ENCODE results near the gene HBE1.
"Not testable (repeated sequence)": the region's sequence is repeated elsewhere in the genome, so short reads cannot be mapped to it uniquely, and the experiment has no call there.

The HBE1 gene

GRCh38 chr11:5265832-5266231 lies 3.9 kb downstream of the HBE1 start:
- POLR2A ChIA-PET, result no interaction called here
- H3K4me3 ChIP-seq (ENCODE audit: low read depth, low read length), result no peak overlapping the region
- no peak for DNase-seq (ENCODE audit: low read depth, low spot score)
- CTCF ChIA-PET, result no interaction called here
- no peak for TF ChIP-seq CTCF (IDR thresholded peaks at IDR 0.05; ENCODE audit: insufficient read depth, low read length, missing control alignments)

- ChIA-PET CTCF (no interaction called here), POLR2A (no interaction called here)
- H3K4me3 ChIP-seq (ENCODE audit: low read depth, low read length), result no peak overlapping the region
- DNase-seq (ENCODE audit: low read depth, low spot score), result no peak
- no peak for TF ChIP-seq CTCF (IDR thresholded peaks at IDR 0.05; ENCODE audit: insufficient read depth, low read length, missing control alignments)
Observed at GRCh38 chr11:5258543-5259262, 11.0 kb downstream of the HBE1 start.

- no peak for TF ChIP-seq CTCF (IDR thresholded peaks at IDR 0.05; ENCODE audit: insufficient read depth, low read length, missing control alignments)
- no peak overlapping the region for H3K4me3 ChIP-seq (ENCODE audit: low read depth, low read length)
- POLR2A ChIA-PET, result no interaction called here
- CTCF ChIA-PET, result no interaction called here
- no peak for DNase-seq (ENCODE audit: low read depth, low spot score)
Observed at GRCh38 chr11:5257296-5257695, 12.4 kb downstream of the HBE1 start.

- POLR2A ChIA-PET; DNase-seq (ENCODE audit: low read depth, low spot score); CTCF ChIA-PET; H3K4me3 ChIP-seq (ENCODE audit: low read depth, low read length): not testable (repeated sequence)
Observed at GRCh38 chr11:5254646-5255413, 14.9 kb downstream of the HBE1 start, which contains the start of gene HBG2. TSS of gene HBG2 (minus strand) at chr11:5254781. CDS start at chr11:5254728, 53 bp downstream.

GRCh38 chr11:5254023-5254422 lies 15.7 kb downstream of the HBE1 start:
- POLR2A ChIA-PET; DNase-seq (ENCODE audit: low read depth, low spot score); CTCF ChIA-PET; H3K4me3 ChIP-seq (ENCODE audit: low read depth, low read length): not testable (repeated sequence)

GRCh38 chr11:5253440-5253839 lies 16.3 kb downstream of the HBE1 start:
- POLR2A ChIA-PET; H3K4me3 ChIP-seq (ENCODE audit: low read depth, low read length); CTCF ChIA-PET: not testable (repeated sequence)

GRCh38 chr11:5252919-5253265 lies 16.9 kb downstream of the HBE1 start:
- H3K4me3 ChIP-seq (ENCODE audit: low read depth, low read length), result no peak overlapping the region
- DNase-seq (ENCODE audit: low read depth, low spot score), result no peak
- no peak for TF ChIP-seq CTCF (IDR thresholded peaks at IDR 0.05; ENCODE audit: insufficient read depth, low read length, missing control alignments)
- POLR2A ChIA-PET, result no interaction called here
- CTCF ChIA-PET, result no interaction called here

More at GRCh38 chr11:5253440-5253839, 16.3 kb downstream of the HBE1 start:
- DNase-seq (ENCODE audit: low read depth, low spot score), result not testable (repeated sequence)
